ENCODE data around the gene SNX30. TPM values are rescaled to one million over a fixed set of nuclear protein-coding genes. Genes with fewer than 3 reads are reported as not detected.

Gene SNX30
- total and polyA plus RNA-seq, 7 donors, result 0.55 to 2.8 (median 1.6) TPM

- no peaks in the 10 kb centered on the region for H3K9me3 ChIP-seq
- no peak for TF ChIP-seq CTCF (IDR thresholded peaks at IDR 0.05)
- ATAC-seq (no peak), DNase-seq (no peak)
- intact Hi-C loops (cut with DNase I), result no loop called here
- H3K36me3 ChIP-seq (ENCODE audit: insufficient read depth in 1 of 2, low read depth in 1 of 2), result peaks cover 0 to 20% of the 10 kb centered on the region in 2 donors
- 83 to 93% (median 92%) methylated on average over 6 of the region's 6 CpGs for WGBS, 3 donors
- H3K27ac ChIP-seq, result no peak overlapping the region
- peaks cover 18% of the 10 kb centered on the region for H3K4me1 ChIP-seq
- H3K27me3 ChIP-seq (ENCODE audit: insufficient read depth in 3 of 3, low read length in 2 of 3), result no peaks in the 10 kb centered on the region
- no peak overlapping the region for H3K4me3 ChIP-seq
Observed at GRCh38 chr9:112870556-112870955, 120.0 kb downstream of the SNX30 start.

GRCh38 chr9:112872019-112872418 is 121.5 kb downstream of the SNX30 start:
- peaks cover 18% of the 10 kb centered on the region for H3K4me1 ChIP-seq
- intact Hi-C loops (cut with DNase I), result no loop called here
- TF ChIP-seq CTCF (IDR thresholded peaks at IDR 0.05), result no peak
- no peaks in the 10 kb centered on the region for H3K9me3 ChIP-seq
- ATAC-seq, result no peak
- no peak overlapping the region for H3K27ac ChIP-seq
- no peaks in the 10 kb centered on the region for H3K27me3 ChIP-seq (ENCODE audit: insufficient read depth in 3 of 3, low read length in 2 of 3)
- H3K4me3 ChIP-seq, result no peak overlapping the region
- WGBS, 3 donors, result 62 to 72% (median 63%) methylated on average over 4 of the region's 4 CpGs
- DNase-seq, result no peak
- peaks cover 0 to 16% of the 10 kb centered on the region in 2 donors for H3K36me3 ChIP-seq (ENCODE audit: insufficient read depth in 1 of 2, low read depth in 1 of 2)

DNA sequence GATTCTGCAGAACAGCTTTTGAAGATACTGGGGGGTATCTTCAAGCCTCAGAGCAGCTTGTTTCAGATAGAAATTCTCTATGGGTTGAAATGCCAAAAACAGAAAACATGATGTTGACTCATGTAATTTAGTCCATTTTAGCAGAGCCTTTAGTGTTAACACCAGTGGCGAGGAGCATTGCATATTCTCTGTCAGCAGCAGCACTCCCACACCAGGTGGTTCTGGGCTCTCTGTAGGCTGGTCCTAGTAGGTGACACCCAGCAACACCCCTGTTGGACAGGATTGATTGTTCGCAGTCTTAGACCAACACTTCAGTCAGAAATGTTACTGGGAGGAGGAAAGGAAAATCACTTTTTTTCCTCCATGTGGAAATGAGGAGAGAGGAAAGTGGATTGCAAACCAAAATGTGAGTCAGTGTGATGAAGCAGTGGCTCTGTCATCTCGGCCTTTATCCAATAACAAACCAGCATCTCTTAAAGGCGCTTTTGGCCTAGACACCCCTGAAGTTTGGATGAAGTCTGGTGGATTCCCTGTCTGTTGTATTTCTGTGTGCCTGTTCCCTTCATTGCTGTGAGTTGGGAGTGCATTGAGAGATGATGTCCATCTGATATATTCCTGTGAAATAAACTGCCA is 123.3 kb downstream of the SNX30 start:
- intact Hi-C loops (cut with DNase I), result no loop called here
- TF ChIP-seq CTCF (IDR thresholded peaks at IDR 0.05), result no peak
- no peaks in the 10 kb centered on the region for H3K9me3 ChIP-seq
- H3K4me1 ChIP-seq, result peaks cover 10% of the 10 kb centered on the region
- H3K27me3 ChIP-seq (ENCODE audit: insufficient read depth in 3 of 3, low read length in 2 of 3), result no peaks in the 10 kb centered on the region
- peaks cover 0 to 16% of the 10 kb centered on the region in 2 donors for H3K36me3 ChIP-seq (ENCODE audit: insufficient read depth in 1 of 2, low read depth in 1 of 2)
- H3K27ac ChIP-seq, result no peak overlapping the region
- WGBS, 3 donors, result 94 to 96% (median 94%) methylated on average over 4 of the region's 4 CpGs
- no peak for DNase-seq
- no peak for ATAC-seq
- H3K4me3 ChIP-seq, result no peak overlapping the region

- H3K9me3 ChIP-seq, result no peaks in the 10 kb centered on the region
- no peak overlapping the region for H3K27ac ChIP-seq
- H3K4me3 ChIP-seq, result no peak overlapping the region
- intact Hi-C loops (cut with DNase I), result no loop called here
- 92 to 95% (median 92%) methylated on average over 2 of the region's 2 CpGs for WGBS, 3 donors
- no peaks in the 10 kb centered on the region for H3K4me1 ChIP-seq
- no peaks in the 10 kb centered on the region for H3K27me3 ChIP-seq (ENCODE audit: insufficient read depth in 3 of 3, low read length in 2 of 3)
- no peak for TF ChIP-seq CTCF (IDR thresholded peaks at IDR 0.05)
- ATAC-seq (no peak), DNase-seq (no peak)
- peaks cover 0 to 3% of the 10 kb centered on the region in 2 donors for H3K36me3 ChIP-seq (ENCODE audit: insufficient read depth in 1 of 2, low read depth in 1 of 2)
Observed at GRCh38 chr9:112878752-112879151, 128.2 kb downstream of the SNX30 start.

- no peaks in the 10 kb centered on the region for H3K27me3 ChIP-seq (ENCODE audit: insufficient read depth in 3 of 3, low read length in 2 of 3)
- H3K9me3 ChIP-seq, result no peaks in the 10 kb centered on the region
- H3K27ac ChIP-seq, result no peak overlapping the region
- DNase-seq (no peak), ATAC-seq (no peak)
- H3K36me3 ChIP-seq (ENCODE audit: insufficient read depth in 1 of 2, low read depth in 1 of 2), result no peaks in the 10 kb centered on the region
- H3K4me3 ChIP-seq, result no peak overlapping the region
- H3K4me1 ChIP-seq, result no peaks in the 10 kb centered on the region
- no peak for TF ChIP-seq CTCF (IDR thresholded peaks at IDR 0.05)
- WGBS, 3 donors, result 84 to 98% (median 93%) methylated on average over 1 of the region's 1 CpG
- intact Hi-C loops (cut with DNase I), result no loop called here
Observed at GRCh38 chr9:112880650-112881049, 130.1 kb downstream of the SNX30 start.

Data from psoas muscle (tissue), 8 donors.